ENCODE measurements around the gene ASB6. TPM values are rescaled to one million over a fixed set of nuclear protein-coding genes. Genes with fewer than 3 reads are reported as not detected.

The ASB6 gene
- total RNA-seq, 1 donor from 2014 or later = 6.6 TPM

- DNase-seq (ENCODE audit: low spot score) (no peak), ATAC-seq (no peak)
These were observed 50.0 kb downstream of the ASB6 start for GRCh38 chr9:129591916-129592315.

- no peak for ATAC-seq
- DNase-seq (ENCODE audit: low spot score) = no peak
These were observed 51.5 kb downstream of the ASB6 start for GRCh38 chr9:129590466-129590865.

- ATAC-seq = no peak
These were observed 54.3 kb downstream of the ASB6 start for GRCh38 chr9:129587487-129588262.

GRCh38 chr9:129586685-129587084 is 55.3 kb downstream of the ASB6 start:
- DNase-seq (ENCODE audit: low spot score) (no peak), ATAC-seq (no peak)

More at GRCh38 chr9:129587487-129588262, 54.3 kb downstream of the ASB6 start:
- DNase-seq (ENCODE audit: low spot score) = no peak

- DNase-seq (ENCODE audit: low spot score) (no peak), ATAC-seq (no peak)
These were observed 55.7 kb downstream of the ASB6 start for GRCh38 chr9:129586245-129586644.

GRCh38 chr9:129585352-129585751 is 56.6 kb downstream of the ASB6 start:
- DNase-seq (ENCODE audit: low spot score) (no peak), ATAC-seq (no peak)

Other genes with a start within 250 kb of the ASB6 start
- gene C9orf50, start 21.1 kb downstream of the ASB6 start, total RNA-seq = not detected
- gene NTMT1, start 16.0 kb downstream of the ASB6 start, total RNA-seq = 19.9 TPM
- not detected for gene PRRX2, start 23.5 kb upstream of the ASB6 start, total RNA-seq
- gene PTGES, start 110.9 kb upstream of the ASB6 start, total RNA-seq = not detected
- gene TOR1B, start 161.0 kb upstream of the ASB6 start, total RNA-seq = 18.7 TPM
- gene TOR1A, start 182.0 kb upstream of the ASB6 start, total RNA-seq = 17.8 TPM
- gene C9orf78, start 193.1 kb upstream of the ASB6 start, total RNA-seq = 27.7 TPM
- 16.7 TPM for gene USP20, start 193.3 kb upstream of the ASB6 start, total RNA-seq